ENCODE data around the gene TCTN2.

- TF ChIP-seq CTCF (IDR thresholded peaks at IDR 0.05) (no peak), POLR2AphosphoS5 (IDR thresholded peaks at IDR 0.05; ENCODE audit: insufficient read depth in 1 of 2, low read depth in 1 of 2) (no peak), POLR2A (IDR thresholded peaks at IDR 0.05) (no peak)
Observed at GRCh38 chr12:123727878-123728277, 57.0 kb downstream of the TCTN2 start.
